HEK293 (cell line): ENCODE measurements around the gene USP44.

Source experiments
- ZFP41 ChIP-seq: fragments of 450-650 bp; formaldehyde crosslinking; IDR thresholded peaks from 2 replicates; pipeline ENCODE4 v1.5.1; 2016; ENCODE audit warnings: missing biosample characterization, missing genetic modification characterization, borderline replicate concordance
- ZNF423 ChIP-seq: fragments of 450-650 bp; formaldehyde crosslinking; IDR thresholded peaks from 2 replicates; pipeline ENCODE4 v1.5.1; 2016; ENCODE audit warnings: missing biosample characterization, missing genetic modification characterization
- TF ChIP-seq, protein P1 (sequence below): fragments of 450-650 bp; formaldehyde crosslinking; IDR thresholded peaks from 2 replicates; pipeline ENCODE4 v1.5.1; 2016; ENCODE audit warnings: missing biosample characterization, missing genetic modification characterization

DNA sequence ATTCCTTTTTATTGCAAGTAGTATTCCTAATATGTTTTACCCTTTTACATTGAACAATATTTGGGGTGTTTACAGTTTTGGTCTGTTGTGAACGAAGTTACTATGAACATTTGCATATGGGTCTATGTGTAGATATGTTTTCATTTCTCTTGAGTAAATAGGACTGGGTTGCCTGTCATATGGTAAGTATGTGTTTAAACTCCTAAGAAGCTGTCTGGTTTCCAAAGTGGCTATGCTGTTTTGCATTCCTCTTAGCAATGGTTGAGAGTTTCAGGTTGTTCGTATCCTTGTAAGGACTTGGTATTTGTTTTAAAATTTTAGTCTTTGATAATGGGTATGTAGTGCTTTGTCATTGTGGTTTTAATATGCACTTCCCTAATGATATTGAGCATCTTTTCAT lies 71.0 kb downstream of the USP44 start:
- TF ChIP-seq, protein P1, sequence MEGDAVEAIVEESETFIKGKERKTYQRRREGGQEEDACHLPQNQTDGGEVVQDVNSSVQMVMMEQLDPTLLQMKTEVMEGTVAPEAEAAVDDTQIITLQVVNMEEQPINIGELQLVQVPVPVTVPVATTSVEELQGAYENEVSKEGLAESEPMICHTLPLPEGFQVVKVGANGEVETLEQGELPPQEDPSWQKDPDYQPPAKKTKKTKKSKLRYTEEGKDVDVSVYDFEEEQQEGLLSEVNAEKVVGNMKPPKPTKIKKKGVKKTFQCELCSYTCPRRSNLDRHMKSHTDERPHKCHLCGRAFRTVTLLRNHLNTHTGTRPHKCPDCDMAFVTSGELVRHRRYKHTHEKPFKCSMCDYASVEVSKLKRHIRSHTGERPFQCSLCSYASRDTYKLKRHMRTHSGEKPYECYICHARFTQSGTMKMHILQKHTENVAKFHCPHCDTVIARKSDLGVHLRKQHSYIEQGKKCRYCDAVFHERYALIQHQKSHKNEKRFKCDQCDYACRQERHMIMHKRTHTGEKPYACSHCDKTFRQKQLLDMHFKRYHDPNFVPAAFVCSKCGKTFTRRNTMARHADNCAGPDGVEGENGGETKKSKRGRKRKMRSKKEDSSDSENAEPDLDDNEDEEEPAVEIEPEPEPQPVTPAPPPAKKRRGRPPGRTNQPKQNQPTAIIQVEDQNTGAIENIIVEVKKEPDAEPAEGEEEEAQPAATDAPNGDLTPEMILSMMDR (tag by site-specific recombination): no peak
- no peak for TF ChIP-seq ZFP41 (tag by site-specific recombination)
- TF ChIP-seq ZNF423: no peak
